ENCODE measurements around the gene PLA1A.
"Not testable (repeated sequence)": the region's sequence is repeated elsewhere in the genome, so short reads cannot be mapped to it uniquely, and the experiment has no call there.

Gene PLA1A, protein sequence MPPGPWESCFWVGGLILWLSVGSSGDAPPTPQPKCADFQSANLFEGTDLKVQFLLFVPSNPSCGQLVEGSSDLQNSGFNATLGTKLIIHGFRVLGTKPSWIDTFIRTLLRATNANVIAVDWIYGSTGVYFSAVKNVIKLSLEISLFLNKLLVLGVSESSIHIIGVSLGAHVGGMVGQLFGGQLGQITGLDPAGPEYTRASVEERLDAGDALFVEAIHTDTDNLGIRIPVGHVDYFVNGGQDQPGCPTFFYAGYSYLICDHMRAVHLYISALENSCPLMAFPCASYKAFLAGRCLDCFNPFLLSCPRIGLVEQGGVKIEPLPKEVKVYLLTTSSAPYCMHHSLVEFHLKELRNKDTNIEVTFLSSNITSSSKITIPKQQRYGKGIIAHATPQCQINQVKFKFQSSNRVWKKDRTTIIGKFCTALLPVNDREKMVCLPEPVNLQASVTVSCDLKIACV

DNA sequence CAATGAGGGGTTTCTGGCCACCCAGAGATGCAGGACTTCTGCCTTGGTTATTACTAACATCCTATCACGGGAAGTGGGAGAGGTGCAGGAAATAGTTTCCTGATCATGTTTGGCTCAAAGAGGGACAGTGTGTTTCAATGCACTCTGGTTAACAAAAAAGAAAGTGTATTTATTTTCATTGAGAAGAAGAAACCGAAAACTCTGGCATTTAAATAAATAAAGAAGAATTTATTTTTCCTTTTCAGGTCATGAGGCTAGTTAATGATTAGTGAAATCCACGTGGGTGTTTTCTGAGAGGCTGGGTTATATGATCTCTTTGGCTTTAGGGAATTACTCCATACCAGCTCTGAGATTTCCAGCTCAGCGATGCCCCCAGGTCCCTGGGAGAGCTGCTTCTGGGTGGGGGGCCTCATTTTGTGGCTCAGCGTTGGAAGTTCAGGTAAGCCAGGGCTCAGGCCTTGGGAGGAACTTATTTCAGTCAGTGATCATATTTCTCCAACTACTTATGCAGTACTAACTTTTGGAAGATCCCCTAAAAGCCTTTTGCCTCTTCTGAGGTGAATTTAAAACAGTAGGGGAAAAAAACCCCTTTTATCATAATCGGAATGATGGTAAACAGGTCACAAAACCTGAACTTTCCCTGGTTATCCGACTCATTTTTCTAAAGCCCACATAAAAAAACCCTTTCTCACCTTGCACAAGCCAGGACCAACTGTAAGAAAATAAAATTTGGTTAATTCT, at the start of gene PLA1A:
TSS of gene PLA1A (plus strand) at position 338 of the 741 bp plus-strand sequence. CDS start at position 367, 29 bp downstream.
- no peak for DNase-seq

DNA sequence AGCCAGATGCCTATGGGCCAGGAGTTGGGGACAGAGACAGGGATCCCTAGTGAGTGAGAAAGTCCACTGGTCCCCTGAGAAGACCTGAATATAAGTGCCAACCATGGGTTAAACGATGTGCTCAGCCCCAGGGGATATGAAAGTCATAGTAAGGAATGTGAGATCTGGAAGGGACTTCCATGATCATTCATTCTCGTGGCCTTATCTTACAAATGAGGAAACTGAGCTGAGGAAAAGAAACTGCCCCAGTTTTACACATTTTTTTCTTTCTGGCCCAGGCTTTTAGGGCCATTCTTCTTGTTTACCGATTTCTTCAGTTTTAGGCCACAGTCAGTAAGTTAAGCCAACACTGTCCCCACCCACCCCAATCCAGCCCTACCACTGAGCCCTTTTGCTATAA, 49.3 kb upstream of the PLA1A start:
- no peak for DNase-seq

DNA sequence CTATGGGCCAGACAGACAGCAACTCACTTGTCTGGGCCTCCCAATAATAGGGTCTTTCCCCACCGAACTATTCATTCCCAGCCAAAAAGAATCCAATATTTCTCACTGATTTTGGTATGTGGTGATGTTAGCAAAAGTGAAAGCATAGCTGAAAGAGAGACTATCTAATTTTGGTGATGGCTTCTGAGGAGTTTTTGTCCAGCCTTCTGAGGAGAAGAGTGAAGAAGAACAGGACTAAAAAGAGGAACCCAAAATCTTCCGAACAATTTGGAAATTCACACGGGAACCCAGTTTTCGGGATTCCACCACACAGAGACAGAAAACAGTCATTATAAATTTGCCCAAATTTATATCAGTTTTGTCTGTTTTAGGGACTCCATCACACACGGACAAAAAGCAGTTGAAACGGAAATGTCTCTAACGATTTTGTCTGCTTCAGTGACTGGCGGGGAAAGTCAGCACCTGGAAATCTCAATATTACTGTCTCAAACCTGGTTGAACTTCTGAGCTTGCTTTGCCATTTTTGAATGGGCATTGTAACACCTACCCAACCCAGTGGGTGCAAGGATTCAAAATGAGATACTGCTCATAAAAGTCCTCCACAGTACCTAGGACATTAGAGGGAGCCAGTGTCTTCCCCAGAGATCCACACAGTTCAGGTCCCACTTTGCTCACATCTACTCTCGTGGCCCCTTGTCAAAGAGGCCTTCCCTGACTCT, 47.3 kb upstream of the PLA1A start:
- no peak for DNase-seq

DNA sequence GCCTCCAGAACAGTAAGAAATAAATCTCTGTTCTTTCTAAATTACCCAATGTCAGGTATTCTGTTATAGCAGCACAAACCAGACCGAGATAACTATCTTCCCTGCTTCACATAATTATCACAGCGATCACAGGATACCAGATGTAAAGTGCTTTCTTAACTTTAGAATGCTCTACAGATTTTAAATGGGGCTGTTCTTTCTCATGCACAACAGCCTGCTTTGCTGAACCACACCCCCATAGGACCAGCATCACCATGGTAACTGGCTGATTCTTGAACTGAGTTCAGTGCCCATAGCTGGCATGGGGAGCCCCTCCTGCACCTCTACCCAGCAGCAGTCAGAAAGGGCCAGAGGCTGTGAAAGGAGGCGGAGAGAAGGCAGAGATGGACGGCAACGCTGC, 46.1 kb upstream of the PLA1A start:
- DNase-seq: no peak

DNA sequence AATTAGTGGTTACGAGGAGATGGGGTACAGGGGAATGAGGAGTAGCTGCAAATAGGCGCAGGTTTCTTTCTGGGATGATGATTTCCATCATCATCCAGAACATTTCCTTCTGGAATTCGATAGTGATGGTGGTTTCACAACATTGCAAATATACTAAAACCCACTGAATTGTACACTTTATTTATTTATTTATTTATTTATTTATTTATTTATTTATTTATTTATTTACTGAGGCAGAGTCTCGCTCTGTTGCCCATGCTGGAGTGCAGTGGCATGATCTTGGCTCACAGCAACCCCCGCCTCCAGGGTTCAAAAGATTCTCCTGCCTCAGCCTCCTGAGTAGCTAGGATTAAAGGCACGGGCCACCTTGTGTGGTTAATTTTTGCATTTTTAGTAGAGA, 44.8 kb upstream of the PLA1A start:
- DNase-seq: not testable (repeated sequence)

DNA sequence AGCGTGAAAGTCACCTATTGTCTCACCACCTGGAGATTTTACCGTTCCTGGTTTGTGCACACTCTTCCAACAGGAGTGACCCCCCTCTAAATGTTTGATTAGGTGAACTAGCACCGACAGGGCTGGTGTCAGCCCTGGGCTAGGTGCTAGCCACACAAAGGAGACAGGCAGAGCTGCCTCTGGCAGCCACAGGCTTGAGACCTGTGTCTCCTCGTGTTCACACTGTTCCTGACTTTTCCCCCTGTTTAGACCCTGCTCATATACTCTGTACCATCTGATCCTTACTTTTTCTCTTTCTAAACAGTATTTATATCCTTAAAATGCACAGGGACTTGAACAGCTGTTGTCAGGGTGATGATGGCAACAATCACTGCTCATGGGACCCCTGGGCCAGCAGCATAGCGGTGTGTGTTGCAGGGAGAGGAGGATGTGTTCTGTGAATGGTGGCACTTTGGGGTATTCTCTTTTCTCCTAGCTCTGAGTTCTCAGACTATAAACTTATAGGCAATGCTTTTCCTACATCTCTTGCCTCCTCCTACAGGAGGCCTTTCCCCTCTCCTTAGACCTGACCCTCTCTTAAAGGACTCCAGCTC, 43.8 kb upstream of the PLA1A start:
- no peak for DNase-seq

DNA sequence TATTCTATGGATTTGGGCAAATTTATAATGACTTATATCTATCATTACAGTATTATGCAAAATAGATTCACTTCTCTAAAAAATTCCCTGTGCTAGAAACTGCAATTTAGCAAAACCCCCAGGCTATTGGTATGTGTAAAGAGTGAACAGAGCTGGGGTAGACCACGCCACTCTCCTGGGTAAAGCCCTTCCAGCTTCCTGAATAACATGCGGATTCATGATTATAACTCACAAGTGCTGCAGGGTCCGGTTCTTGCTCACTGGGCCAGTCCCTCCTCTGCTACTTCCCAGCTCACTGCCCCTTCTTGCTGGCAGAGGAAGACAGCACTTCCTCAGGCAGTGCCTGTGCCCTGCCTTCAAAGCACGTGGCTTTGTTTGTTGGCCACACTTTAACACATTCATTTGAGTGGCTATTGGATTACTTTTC, 42.4 kb upstream of the PLA1A start:
- no peak for DNase-seq

DNA sequence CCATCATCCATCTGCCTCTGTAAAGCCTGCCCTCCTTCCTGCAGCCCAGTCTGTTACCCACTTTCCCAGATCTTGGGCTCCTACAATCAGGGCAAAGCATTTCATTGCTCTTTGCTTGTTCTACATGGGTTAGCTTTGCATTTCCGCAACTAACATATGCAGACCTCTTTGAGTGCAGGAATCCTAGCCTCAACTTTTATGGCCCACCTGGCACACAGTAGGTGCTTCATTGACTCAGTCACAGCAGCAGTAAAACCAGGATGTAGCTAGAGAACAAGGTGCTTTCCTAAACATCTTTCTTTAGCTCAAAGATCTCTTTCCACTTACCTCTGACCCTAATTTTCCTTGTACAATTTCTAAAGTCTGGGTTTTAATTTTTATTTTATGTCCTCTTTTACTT, 41.8 kb upstream of the PLA1A start:
- DNase-seq: no peak

DNA sequence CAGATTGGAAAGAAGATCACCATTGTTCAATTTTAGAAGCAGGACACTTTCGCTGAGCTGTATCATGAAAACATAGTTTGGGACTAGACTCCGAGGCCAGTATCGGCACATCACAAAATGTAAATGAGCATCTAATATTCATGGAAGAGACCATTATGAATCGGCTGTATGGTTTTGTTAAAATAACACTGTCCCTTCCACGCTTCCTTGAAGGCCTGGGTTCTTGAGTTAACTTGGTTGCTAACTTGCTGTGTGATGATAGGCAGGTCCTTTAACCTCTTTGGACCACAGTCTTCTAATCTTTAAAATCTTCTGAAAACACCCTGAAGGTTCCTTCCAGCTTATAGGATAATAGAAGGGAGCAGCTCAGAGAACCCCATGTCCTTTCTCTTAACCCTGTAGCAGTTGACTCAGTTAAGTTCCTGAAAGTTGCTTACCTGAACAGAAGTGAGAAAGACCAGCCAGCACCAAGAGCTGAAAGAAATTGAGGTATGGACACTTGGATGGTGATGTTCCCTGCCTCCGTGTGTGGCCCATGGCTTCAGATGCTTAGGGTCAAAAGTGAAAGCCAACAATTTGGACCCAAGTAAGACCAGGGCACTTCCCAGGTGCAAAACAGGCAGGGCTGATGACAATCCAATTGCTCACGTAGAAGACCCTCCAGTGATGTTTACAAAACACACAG, 40.4 kb upstream of the PLA1A start:
- no peak for DNase-seq

DNA sequence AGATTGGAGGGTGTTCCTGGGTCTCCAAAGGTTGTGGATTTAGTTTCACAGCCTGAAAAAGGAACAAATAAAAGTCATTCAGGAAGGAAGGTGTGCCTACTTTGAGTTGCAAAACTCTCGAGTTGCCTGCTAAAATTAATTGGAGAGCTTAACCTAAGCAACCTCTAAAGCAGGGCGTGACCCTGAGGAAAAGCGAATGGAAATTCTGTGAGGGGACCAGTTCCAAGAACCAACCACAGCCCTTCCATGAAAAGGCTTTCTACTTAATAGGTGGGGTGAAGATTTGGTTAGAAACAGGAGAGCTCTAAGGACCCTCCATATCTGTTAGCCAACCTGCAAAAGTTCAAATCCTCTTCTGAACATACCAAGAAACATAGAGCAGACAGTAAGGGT, 39.8 kb upstream of the PLA1A start:
- DNase-seq: no peak

DNA sequence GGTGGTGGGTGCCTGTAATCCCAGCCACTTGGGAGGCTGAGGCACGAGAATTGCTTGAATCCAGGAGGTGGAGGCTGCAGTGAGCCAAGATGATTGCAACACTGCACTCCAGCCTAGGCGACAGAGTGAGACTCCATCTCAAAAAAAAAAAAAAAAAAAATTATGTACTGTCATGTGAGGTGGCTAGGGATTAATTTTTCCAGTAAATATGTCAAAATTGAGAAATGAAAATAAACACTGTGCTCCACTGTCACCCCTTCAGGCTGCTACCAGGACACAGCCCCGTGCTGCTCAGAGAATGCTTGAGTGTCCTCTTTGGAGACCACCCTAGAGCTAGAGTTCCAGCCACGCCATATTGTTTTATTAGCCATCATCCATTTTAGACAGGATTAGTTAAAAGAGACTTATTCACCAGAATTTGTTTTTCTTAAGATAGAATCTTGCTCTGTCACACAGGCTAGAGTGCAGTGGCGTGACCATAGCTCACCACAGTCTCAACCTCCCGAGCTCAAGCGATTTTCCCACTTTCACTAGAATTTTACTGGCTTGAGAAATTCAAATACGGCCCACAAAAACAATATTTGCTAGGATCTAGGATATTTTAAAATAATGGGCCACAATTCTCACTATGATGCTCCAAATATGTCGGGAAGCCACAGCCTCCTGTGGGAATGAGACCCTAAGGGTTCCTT, 38.9 kb upstream of the PLA1A start:
- DNase-seq: no peak

DNA sequence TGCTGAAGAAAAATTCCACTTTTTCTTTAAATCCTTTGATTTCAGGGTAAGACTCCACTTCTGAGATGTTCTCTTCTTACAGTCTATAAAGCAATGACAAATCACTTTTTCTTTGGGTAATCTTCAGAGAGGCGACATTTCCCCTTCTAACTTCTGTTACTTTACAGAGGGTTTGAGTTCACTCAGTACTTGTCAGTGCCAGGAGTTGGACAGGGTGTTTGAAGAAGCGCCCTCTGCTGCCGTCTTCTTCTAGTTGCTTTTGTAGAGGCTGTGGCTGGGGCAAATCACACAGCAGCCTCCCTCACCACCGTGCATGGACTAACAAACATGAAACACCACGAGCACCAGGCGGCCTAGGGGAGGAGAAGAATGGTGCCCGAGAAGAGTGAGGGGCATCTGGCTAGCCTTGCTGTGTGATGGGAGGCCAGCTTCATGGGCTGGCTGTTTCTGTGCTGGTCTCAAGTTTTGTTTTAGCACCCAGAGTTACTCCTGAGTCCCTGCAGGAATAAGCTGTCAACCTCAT, 38.2 kb upstream of the PLA1A start, which contains the start of gene CD80:
TSS of gene CD80 (minus strand) at position 174 of the 523 bp plus-strand sequence. CDS start 1,886 bp downstream, outside the sequence.
- no peak for DNase-seq

DNA sequence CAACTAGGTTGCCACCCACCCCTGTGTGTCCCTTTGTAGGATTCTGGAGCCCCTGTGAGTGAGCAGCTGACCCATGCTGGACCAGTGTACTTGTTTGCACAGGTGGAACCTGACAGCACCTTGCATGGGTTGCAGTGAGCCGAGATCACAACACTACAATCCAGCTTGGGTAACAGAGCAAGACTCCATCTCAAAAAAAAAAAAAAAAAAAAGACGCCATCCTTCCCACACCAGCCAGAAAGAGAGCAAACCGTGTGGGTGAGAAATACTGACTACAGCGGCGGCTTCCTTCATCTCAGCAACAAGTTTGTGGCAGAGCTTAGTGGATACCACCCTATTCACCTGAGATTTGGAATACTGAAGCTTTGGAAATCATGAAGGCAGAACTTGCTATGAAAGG, 37.5 kb upstream of the PLA1A start:
- DNase-seq: no peak

DNA sequence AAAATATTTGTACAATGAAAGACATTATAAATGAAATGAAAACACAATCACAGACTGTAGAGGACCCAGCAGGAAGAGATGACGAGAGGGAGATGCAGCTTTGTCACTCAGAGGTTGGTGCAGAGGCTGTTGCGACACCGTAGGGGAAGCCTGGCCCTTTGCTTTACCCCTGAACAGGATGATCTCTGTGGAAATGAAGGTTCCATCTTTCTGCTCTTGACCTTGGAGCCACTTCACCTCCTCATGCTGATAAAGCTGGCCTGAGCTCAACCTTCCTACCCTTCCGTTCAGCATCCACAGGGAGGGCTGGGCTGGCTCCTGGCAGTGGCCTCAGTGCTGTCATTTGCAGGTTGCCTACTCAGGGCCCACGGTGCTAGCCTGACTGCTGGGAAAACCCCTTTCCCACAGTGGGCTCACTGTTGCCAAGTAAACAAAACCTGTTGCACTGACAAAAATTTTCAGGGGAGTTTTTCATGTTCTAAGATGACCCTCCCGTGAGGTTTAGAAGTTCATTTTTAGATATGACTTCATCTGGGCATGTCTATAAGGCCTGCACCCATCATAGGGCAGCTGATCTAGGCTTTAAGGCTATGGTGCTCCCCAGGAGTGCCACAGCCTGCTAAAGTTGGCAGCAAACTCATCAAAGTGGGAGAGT, 35.3 kb upstream of the PLA1A start:
- no peak for DNase-seq

DNA sequence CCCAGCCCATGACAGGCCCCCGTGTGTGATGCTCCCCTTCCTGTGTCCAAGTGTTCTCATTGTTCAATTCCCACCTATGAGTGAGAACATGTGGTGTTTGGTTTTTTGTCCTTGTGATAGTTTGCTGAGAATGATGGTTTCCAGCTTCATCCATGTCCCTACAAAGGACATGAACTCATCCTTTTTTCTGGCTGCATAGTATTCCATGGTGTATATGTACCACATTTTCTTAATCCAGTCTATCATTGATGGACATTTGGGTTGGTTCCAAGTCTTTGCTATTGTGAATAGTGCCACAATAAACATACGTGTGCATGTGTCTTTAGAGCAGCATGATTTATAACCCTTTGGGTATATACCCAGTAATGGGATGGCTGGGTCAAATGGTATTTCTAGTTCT, 34.4 kb upstream of the PLA1A start:
- not testable (repeated sequence) for DNase-seq

DNA sequence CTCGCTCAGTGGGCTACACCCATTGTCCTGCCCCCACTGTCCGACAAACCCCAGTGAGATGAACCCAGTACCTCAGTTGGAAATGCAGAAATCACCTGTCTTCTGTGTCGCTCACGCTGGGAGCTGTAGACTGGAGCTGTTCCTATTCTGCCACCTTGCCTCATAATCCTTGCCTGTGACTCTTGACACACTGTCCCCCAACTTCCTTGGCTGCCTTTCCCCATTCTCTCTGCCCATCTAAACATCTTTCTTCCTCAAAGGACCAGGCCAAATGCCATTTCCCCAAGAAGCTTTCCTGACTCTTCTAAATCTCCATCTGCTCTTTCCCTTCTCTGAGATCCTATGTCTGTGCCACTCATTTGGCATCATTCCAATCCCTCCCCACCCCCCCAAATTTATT, 28.5 kb upstream of the PLA1A start:
- no peak for DNase-seq

DNA sequence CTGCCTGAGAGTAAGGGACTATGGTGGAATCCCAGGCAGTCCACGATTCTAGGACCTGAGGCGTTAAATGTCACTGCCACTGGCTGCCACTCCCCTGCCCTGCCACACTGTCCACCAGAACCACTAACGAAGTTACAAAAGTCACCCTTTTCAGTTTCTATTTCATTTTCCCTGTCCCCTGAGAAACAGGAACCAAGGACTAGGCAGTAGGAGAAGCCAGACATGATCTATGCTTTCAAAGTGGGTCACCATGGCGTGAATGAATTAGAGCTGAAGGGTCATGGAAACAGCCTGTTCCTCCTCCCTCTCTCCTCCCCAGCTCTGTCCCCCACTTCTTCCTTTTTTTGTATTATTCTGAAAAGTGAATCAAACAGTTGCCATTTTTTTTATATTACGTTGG, 27.5 kb upstream of the PLA1A start:
- no peak for DNase-seq

DNA sequence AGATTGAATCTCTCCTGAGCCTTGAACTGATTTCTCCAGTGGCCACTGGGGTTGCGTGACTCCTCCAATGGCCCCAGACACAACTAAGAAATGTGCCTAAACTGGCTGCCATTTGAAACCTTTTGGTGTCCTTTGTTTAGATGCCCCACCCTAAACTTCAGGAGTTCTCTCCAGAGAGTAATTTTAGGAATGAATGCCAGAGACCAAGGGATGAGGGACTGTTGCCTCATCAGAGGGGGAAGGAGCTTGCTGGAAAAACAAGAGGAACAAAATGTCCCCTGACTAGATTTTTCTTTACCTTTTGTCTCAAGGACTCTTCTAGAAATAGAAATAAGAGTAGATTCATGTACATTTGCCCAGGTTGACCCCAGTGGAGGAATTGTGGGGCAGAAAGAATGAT, 26.5 kb upstream of the PLA1A start:
- no peak for DNase-seq

DNA sequence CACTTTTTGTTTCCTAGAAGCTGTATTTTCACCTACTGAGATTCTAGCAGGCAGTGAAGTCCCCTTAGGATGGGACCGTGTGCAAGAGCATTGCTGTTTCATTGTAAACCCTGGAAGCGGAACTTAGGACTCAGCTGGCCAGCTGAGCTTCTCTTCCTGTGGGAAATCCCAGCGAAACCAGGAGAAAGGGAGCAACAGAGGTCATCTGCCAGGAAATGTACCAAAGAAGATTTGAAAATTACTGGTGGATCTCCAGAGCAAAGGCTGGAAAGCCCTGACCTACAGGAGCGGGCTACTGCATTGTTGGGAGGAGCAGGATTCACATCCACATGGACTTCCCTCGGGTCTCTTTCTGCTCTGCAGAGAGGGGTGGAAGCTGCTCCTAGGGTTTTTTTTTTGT, 26.0 kb upstream of the PLA1A start:
- no peak for DNase-seq

DNA sequence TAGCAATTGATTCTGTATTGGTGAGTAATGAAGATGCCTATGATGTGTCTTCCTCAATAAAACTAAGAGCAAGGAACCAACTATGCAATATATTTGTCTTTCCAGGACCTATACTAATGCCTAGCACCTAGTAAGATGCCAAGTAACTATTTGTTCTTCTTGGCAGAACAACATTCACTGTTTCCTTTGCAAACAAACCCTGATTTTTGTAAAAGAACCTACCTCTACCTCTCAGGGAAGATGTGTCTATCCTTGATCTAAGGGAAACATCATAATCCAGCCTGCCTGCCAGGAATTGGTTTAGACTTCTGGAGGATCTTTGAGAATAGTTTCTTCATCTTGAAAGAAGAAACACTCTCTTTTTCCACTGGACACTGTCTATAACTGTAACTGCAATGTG, 22.2 kb upstream of the PLA1A start:
- no peak for DNase-seq
